HG03442 (cell line): ENCODE measurements around the gene ENOX1.

ENCODE experiments used
- ATAC-seq: cut with Tn5 transposase; IDR thresholded peaks from one replicate; pipeline ENCODE4 v1.9.1; 2021; ENCODE audit warnings: mild to moderate bottlenecking, moderate library complexity; ENCODE audit not compliant: unreplicated experiment

ENOX1 gene

DNA sequence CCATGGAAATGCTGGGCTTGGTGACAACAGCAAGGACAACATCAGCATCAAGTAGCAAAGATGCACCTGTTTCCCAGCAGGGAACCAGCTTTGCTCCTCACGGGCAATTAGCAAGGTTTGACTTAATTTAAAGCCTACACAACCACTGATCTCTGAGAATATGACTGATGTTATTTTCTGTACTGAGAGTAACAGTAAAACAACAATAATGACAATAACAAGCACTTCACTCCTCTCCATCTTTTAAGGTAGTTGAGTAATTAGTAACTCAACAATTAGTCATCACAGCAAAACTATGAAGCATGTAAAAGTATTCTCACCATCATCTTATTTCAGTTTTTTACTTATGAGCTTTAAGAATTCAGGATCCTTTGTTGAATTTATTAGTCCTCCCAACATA lies 37.3 kb downstream of the ENOX1 start:
- no peak for ATAC-seq

DNA sequence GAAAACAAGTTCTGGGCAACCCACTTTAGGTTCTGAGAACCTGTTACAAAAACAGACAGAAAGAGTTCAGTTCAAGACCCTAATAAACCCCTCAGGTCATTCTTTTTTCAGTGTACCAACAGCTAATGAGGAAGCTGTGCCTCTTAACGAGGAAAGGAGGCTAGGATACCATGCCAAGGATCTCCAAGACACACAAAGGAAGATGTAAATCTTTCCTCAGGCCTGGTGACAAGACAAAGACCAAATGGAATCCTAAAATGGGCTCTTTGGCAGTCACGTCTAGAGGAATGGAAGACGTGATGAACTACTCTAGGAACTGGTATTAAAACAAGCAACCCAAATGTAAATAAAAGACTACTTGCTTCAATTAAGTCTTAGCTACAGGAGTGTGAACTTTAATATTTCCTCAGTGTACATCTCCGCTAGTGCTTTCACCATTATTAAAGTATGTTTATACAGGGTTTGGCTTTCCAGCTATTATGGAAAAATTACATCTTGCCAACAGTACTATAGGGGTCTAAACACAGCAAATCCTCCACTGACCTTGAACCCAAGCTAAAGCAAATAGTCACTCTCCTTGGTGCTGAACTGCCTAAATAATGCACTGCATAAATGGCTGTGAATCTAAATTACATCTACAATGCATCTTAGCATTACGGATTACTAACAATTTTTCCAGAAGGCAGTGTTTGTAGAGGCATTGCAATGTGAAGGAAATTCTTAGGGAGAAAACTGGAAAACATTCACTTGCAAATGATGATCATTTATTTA lies 42.3 kb downstream of the ENOX1 start:
- ATAC-seq, result no peak

- ATAC-seq, result no peak
Measured at GRCh38 chr13:43742911-43743310, 43.9 kb downstream of the ENOX1 start.

- no peak for ATAC-seq
Measured at GRCh38 chr13:43737392-43737923, 49.3 kb downstream of the ENOX1 start.

DNA sequence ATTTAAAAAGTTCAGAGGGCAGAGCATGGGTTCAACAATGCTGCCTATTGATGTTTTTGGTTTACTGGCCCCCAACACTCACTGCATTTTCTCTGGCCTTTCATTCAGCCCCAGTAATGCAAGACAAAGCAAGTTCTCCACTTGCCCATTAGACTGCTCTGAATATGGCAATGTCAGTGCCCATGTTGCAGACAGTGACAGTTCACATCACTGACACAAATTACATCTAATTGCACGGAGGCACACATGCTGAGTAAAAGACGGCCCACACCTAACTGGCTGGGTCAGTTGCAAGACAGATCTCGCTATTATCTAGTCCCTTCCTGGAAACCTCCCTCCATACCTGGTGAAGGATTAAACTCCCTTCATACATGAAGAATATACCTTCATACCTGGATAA lies 54.0 kb downstream of the ENOX1 start:
- ATAC-seq, result no peak

DNA sequence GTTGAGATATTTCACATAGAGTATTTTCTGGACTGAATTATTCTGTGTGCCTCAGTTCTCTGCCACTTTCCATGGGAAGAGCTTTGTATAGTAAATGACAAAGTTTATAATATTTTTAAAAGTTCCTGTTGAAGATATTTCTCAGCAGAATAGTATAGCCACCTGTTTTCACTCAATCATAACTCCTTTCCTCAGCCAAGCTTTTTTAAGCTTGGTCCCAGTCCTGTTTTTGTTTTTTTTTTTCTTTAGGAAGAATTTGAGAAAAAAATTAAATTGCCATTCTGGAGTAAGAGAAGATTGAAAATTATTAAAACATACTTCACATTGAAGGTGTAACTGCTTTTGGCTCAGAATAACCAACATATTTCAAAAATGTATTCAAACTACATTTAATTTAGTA lies 55.5 kb downstream of the ENOX1 start:
- no peak for ATAC-seq

- ATAC-seq, result no peak
Measured at GRCh38 chr13:43730642-43731041, 56.1 kb downstream of the ENOX1 start.

DNA sequence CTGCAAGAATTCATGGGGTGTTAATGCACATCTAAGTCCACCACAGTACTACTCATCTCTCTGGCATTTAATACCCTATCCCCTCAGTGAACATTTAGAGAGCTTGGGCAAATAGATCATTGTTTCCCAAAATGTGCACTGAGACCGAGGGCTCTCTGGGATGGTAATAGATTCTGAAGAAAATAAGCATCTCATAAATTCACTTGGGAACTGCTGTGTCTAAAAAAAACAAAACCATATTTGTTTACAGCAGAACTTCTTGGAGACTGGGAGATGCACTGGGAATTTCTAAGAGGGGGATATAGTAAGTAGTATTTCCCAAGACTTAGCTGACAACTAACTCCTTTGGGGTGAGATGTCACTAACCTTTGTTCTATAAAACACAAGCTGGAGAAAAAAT lies 58.4 kb downstream of the ENOX1 start:
- ATAC-seq, result no peak

DNA sequence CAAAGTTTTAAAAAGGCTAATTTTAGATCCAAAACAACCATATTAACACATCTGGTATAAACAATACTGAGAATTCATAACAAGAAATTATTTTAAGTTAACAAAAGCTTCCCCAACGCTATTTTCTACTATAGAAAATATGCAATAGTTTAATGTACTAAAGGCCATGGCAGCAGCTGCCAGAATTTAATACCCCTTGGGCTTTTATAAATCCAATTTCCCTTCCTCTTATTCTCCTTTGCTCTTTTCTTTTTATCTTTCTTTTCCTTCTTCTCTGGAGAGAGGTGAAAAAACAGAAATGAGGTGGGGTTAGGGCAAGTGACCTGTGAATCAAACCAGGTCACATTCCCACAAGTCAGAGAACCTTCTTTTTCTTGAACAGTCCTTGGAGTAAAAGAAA lies 58.9 kb downstream of the ENOX1 start:
- ATAC-seq, result no peak

GRCh38 chr13:43725460-43725859 lies 61.3 kb downstream of the ENOX1 start:
- no peak for ATAC-seq

GRCh38 chr13:43720780-43721397 lies 65.9 kb downstream of the ENOX1 start:
- no peak for ATAC-seq

DNA sequence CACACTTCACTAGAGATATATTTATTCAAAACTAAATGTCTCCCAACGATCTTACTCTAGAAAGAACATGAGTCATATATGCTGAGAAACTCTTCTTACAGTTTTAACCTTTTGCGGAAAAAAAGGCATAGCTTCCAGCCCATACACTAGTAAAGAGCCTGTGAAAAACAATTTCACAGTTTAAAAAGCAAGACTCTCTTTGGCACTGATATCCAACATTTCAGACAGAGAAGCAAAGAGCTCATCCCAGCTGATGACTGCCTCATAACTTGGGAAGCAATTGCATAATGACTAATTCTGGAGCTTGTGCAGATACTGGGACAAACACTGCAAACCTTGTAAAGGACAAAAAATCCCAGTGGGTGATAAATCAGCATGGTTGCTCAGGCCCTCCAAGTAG lies 88.0 kb downstream of the ENOX1 start:
- ATAC-seq, result no peak

- ATAC-seq, result no peak
Measured at GRCh38 chr13:43698009-43698408, 88.8 kb downstream of the ENOX1 start.

GRCh38 chr13:43697323-43697722 lies 89.4 kb downstream of the ENOX1 start:
- ATAC-seq, result no peak

- no peak for ATAC-seq
Measured at GRCh38 chr13:43694146-43694664, 92.6 kb downstream of the ENOX1 start.

- no peak for ATAC-seq
Measured at GRCh38 chr13:43693639-43694038, 93.1 kb downstream of the ENOX1 start.

- ATAC-seq, result no peak
Measured at GRCh38 chr13:43688227-43688907, 98.4 kb downstream of the ENOX1 start.

DNA sequence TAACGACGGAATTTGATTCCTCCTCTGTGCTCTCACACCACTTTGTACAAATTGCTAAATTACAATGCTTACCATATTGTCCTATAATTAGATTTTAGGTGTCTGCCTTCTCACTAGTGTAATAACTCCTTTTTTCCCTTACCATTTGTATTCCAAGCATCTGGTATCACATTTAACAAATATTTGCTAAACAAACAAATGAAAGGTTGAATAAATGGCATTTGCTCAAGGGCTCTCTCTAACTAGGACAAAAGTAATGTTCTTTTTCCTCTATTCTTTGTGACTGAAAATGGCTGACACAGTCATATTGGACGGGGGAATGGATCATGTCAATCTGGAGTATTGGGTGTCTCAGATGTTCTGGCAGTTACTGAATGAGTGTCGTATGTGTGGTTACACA lies 99.7 kb downstream of the ENOX1 start:
- ATAC-seq, result no peak

GRCh38 chr13:43686557-43686956 lies 100.2 kb downstream of the ENOX1 start:
- ATAC-seq, result no peak

DNA sequence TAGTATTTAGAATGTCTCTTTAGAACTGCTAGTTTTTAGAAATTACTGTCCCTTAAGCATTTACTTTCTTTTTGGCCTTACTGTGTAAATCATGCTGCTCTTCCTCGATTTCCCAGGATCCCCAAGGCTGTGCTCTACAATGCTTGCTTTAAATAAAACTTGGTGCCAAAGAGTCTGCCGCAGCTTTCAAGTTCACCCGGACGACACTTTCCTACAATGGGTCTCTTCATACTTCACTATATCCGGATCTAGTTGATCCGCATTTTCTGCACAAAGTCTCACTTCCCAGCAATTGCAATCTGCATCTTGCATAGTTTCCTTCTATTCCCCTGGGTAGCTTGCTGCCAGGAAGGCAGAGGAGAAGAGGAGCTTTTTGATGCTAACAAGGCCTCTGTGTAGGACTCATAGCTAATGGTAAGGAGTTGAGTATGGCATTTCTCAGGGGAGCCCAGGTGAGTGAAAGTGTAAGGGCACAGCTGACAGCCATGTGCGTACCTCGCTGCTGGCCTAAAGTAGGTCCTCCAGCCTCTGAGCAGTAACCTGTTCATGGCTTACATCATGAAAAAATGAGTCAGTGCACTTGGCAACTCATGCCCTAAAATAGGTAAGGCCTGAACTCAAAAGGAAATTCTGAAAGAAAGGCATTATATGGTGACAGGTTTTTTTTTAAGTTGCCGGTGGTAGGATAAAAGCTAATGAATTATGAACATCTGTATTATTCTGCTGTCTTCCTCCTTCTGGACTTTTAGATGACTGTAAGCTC lies 101.6 kb downstream of the ENOX1 start:
- ATAC-seq, result no peak

GRCh38 chr13:43682701-43683100 lies 104.1 kb downstream of the ENOX1 start:
- ATAC-seq, result no peak
